HEK293 (cell line): ENCODE data around the gene CCDC183.

Experiments used
- ATF2 ChIP-seq: fragments of 450-650 bp; formaldehyde crosslinking; IDR thresholded peaks from 2 replicates; pipeline ENCODE4 v1.5.1; 2016; ENCODE audit warnings: missing biosample characterization, missing genetic modification characterization, low read depth
- KLF10 ChIP-seq: fragments of 450-650 bp; IDR thresholded peaks from 2 replicates; pipeline ENCODE4 v1.5.1; 2018; ENCODE audit warnings: missing biosample characterization, mild to moderate bottlenecking, missing genetic modification characterization
- KLF17 ChIP-seq: fragments of 450-650 bp; formaldehyde crosslinking; IDR thresholded peaks from 2 replicates; pipeline ENCODE4 v1.5.1; 2016; ENCODE audit warnings: missing biosample characterization, missing genetic modification characterization
- OSR2 ChIP-seq: fragments of 450-650 bp; formaldehyde crosslinking; IDR thresholded peaks from 2 replicates; pipeline ENCODE4 v1.5.1; 2016; ENCODE audit warnings: missing biosample characterization, missing genetic modification characterization
- PRDM10 ChIP-seq: fragments of 450-650 bp; formaldehyde crosslinking; IDR thresholded peaks from 2 replicates; pipeline ENCODE4 v1.5.1; 2016; ENCODE audit warnings: missing biosample characterization, missing genetic modification characterization
- PRDM4 ChIP-seq: fragments of 450-650 bp; formaldehyde crosslinking; IDR thresholded peaks from 2 replicates; pipeline ENCODE4 v1.5.1; 2017; ENCODE audit warnings: missing biosample characterization, missing genetic modification characterization
- REST ChIP-seq: fragments of 450-650 bp; formaldehyde crosslinking; IDR thresholded peaks from 2 replicates; pipeline ENCODE4 v1.5.1; 2016; ENCODE audit warnings: missing biosample characterization, missing genetic modification characterization
- SCRT1 ChIP-seq: fragments of 450-650 bp; formaldehyde crosslinking; IDR thresholded peaks from 2 replicates; pipeline ENCODE4 v1.5.1; 2016; ENCODE audit warnings: missing biosample characterization, missing genetic modification characterization, borderline replicate concordance
- SP2 ChIP-seq: fragments of 450-650 bp; formaldehyde crosslinking; IDR thresholded peaks from 2 replicates; pipeline ENCODE4 v1.5.1; 2016; ENCODE audit warnings: missing biosample characterization, missing genetic modification characterization
- SP7 ChIP-seq: fragments of 450-650 bp; formaldehyde crosslinking; IDR thresholded peaks from 2 replicates; pipeline ENCODE4 v1.5.1; 2016; ENCODE audit warnings: missing biosample characterization, missing genetic modification characterization
- ZBTB7A ChIP-seq: fragments of 450-650 bp; formaldehyde crosslinking; IDR thresholded peaks from 2 replicates; pipeline ENCODE4 v1.5.1; 2016; ENCODE audit warnings: low read depth, missing biosample characterization, missing genetic modification characterization
- ZNF10 ChIP-seq: fragments of 450-650 bp; formaldehyde crosslinking; IDR thresholded peaks from 2 replicates; pipeline ENCODE4 v1.5.1; 2017; ENCODE audit warnings: missing biosample characterization, missing genetic modification characterization
- ZNF132 ChIP-seq: fragments of 450-650 bp; formaldehyde crosslinking; IDR thresholded peaks from 2 replicates; pipeline ENCODE4 v1.5.1; 2017; ENCODE audit warnings: missing biosample characterization, missing genetic modification characterization, borderline replicate concordance
- ZNF169 ChIP-seq: fragments of 450-650 bp; formaldehyde crosslinking; IDR thresholded peaks from 2 replicates; pipeline ENCODE4 v1.5.1; 2016; ENCODE audit warnings: missing biosample characterization, missing genetic modification characterization
- ZNF221 ChIP-seq: fragments of 450-650 bp; formaldehyde crosslinking; IDR thresholded peaks from 2 replicates; pipeline ENCODE4 v1.5.1; 2017; ENCODE audit warnings: missing biosample characterization, missing genetic modification characterization, borderline replicate concordance
- ZNF398 ChIP-seq: fragments of 450-650 bp; formaldehyde crosslinking; IDR thresholded peaks from 2 replicates; pipeline ENCODE4 v1.5.1; 2017; ENCODE audit warnings: missing biosample characterization, missing genetic modification characterization
- ZNF473 ChIP-seq: fragments of 450-650 bp; formaldehyde crosslinking; IDR thresholded peaks from 2 replicates; pipeline ENCODE4 v1.5.1; 2017; ENCODE audit warnings: missing biosample characterization, missing genetic modification characterization
- ZNF692 ChIP-seq: fragments of 450-650 bp; formaldehyde crosslinking; IDR thresholded peaks from 2 replicates; pipeline ENCODE4 v1.5.1; 2016; ENCODE audit warnings: missing biosample characterization, missing genetic modification characterization
- ZNF843 ChIP-seq: fragments of 450-650 bp; formaldehyde crosslinking; IDR thresholded peaks from 2 replicates; pipeline ENCODE4 v1.5.1; 2016; ENCODE audit warnings: missing biosample characterization, missing genetic modification characterization
- ZSCAN5A ChIP-seq: fragments of 450-650 bp; formaldehyde crosslinking; IDR thresholded peaks from 2 replicates; pipeline ENCODE4 v1.5.1; 2016; ENCODE audit warnings: missing biosample characterization, missing genetic modification characterization

CCDC183 gene

GRCh38 chr9:136807281-136808074, 11.3 kb downstream of the CCDC183 start, which contains the start of gene RABL6 (continued):
- TF ChIP-seq REST (tag by site-specific recombination) (no peak), ZNF169 (tag by site-specific recombination) (no peak), ZNF132 (tag by site-specific recombination) (no peak), ATF2 (no peak), ZNF10 (tag by site-specific recombination) (no peak), ZBTB7A (tag by site-specific recombination) (0 out of 2 replicates have a peak, but pooled peaks have one; percentile 29), KLF17 (tag by site-specific recombination) (peak; percentile 71; the same call in 1 of the 2 replicates), SCRT1 (tag by site-specific recombination) (no peak), ZNF398 (peak; percentile 46), ZSCAN5A (tag by site-specific recombination) (no peak), KLF10 (no peak), ZNF221 (tag by site-specific recombination) (no peak), ZNF692 (tag by site-specific recombination) (peak; percentile 41; the same call in 1 of the 2 replicates), ZNF473 (tag by site-specific recombination) (no peak), ZNF843 (0 out of 2 replicates have a peak, but pooled peaks have one; percentile 42), PRDM4 (tag by site-specific recombination) (no peak), PRDM10 (tag by site-specific recombination) (peak; percentile 43; the same call in 1 of the 2 replicates), OSR2 (no peak), SP7 (tag by site-specific recombination) (peak; percentile 39; the same call in 1 of the 2 replicates), SP2 (tag by site-specific recombination) (peak; percentile 59)
